Measurements from ENCODE around the gene ADGRG3. TPM values are rescaled to one million over a fixed set of nuclear protein-coding genes. Genes with fewer than 3 reads are reported as not detected.
"Not testable (repeated sequence)": the region's sequence is repeated elsewhere in the genome, so short reads cannot be mapped to it uniquely, and the experiment has no call there.

Gene ADGRG3
- polyA plus RNA-seq, 4 donors = 0.23 to 0.32 (median 0.29) TPM; not detected in 1

DNA sequence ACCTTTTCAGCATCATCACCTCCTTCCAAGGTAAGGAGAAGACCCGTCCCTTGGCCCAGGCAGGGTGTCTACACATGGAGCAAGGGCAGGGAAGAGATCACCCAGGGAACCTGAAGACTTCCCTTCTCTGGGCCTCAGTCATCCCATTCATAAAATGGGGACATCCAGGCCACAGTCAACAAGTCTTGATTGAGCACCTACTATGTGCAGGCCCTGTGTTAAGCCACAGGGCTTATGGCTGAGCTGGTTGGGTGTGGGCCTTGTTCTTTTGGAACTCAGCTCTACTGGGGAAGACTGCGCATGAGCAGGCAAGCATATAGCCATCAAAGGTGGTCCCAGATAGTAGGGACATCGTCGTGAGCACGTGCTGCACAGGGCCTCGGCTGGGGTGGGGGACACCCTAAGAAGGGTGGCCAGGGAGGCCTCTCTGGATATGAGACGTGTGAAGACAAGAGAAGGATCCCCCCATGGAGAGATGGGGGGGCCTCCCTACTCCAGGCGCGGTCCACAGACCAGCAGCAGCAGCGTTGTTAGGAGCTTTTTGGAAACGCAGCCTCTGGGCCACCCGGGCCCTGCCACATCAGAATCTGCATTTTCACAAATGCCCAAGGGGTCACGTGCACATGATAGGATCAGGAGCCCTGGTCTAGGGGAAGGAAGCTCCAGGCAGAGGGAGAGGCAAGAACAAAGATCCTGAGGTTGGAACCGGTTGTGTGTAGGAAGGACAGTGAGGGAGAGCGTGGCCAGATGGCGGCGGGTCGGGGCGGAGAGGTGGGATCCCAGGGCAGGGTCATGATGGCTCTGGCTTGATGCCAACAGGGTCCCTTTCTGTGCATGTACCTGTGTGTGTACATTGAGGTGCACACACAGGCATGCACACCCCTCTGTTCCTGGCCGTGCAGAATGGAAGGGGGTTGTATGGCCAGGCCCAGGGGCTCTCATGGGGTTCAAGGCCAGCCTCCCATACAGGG, 5.9 kb upstream of the ADGRG3 start:
- no peak for DNase-seq (ENCODE audit: low read depth in 4 of 4, low spot score in 2 of 4)

DNA sequence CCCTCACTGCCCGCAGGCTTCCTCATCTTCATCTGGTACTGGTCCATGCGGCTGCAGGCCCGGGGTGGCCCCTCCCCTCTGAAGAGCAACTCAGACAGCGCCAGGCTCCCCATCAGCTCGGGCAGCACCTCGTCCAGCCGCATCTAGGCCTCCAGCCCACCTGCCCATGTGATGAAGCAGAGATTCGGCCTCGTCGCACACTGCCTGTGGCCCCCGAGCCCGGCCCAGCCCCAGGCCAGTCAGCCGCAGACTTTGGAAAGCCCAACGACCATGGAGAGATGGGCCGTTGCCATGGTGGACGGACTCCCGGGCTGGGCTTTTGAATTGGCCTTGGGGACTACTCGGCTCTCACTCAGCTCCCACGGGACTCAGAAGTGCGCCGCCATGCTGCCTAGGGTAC, 4.7 kb upstream of the ADGRG3 start:
- no peak for DNase-seq (ENCODE audit: low read depth in 4 of 4, low spot score in 2 of 4)

DNA sequence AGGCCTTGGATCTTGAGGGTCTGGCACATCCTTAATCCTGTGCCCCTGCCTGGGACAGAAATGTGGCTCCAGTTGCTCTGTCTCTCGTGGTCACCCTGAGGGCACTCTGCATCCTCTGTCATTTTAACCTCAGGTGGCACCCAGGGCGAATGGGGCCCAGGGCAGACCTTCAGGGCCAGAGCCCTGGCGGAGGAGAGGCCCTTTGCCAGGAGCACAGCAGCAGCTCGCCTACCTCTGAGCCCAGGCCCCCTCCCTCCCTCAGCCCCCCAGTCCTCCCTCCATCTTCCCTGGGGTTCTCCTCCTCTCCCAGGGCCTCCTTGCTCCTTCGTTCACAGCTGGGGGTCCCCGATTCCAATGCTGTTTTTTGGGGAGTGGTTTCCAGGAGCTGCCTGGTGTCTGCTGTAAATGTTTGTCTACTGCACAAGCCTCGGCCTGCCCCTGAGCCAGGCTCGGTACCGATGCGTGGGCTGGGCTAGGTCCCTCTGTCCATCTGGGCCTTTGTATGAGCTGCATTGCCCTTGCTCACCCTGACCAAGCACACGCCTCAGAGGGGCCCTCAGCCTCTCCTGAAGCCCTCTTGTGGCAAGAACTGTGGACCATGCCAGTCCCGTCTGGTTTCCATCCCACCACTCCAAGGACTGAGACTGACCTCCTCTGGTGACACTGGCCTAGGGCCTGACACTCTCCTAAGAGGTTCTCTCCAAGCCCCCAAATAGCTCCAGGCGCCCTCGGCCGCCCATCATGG, 4.0 kb upstream of the ADGRG3 start:
- DNase-seq (ENCODE audit: low read depth in 4 of 4, low spot score in 2 of 4) = no peak

DNA sequence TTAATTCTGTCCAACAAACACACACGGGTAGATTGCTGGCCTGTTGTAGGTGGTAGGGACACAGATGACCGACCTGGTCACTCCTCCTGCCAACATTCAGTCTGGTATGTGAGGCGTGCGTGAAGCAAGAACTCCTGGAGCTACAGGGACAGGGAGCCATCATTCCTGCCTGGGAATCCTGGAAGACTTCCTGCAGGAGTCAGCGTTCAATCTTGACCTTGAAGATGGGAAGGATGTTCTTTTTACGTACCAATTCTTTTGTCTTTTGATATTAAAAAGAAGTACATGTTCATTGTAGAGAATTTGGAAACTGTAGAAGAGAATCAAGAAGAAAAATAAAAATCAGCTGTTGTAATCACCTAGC, 3.5 kb upstream of the ADGRG3 start:
- no peak for DNase-seq (ENCODE audit: low read depth in 4 of 4, low spot score in 2 of 4)

DNA sequence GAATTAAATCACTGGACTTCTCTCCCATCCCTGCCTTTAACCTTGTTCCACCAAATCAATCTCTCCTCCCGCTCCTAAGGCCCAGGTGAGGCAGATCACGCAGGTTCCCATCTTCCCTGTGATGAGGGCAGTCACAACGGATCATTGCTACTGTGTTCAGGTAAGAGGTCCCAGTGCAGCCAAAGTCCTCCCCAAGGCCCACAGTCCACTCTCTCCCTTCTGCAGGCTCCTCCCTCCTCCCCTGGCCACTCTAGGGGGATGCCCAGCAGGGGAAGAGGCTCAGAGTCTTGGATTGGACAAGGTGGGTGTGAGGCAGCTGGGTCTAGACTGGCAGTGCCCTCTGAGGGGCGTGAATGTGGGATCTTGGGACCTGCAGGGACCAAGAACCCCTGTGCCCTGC, 2.6 kb upstream of the ADGRG3 start:
- no peak for DNase-seq (ENCODE audit: low read depth in 4 of 4, low spot score in 2 of 4)

DNA sequence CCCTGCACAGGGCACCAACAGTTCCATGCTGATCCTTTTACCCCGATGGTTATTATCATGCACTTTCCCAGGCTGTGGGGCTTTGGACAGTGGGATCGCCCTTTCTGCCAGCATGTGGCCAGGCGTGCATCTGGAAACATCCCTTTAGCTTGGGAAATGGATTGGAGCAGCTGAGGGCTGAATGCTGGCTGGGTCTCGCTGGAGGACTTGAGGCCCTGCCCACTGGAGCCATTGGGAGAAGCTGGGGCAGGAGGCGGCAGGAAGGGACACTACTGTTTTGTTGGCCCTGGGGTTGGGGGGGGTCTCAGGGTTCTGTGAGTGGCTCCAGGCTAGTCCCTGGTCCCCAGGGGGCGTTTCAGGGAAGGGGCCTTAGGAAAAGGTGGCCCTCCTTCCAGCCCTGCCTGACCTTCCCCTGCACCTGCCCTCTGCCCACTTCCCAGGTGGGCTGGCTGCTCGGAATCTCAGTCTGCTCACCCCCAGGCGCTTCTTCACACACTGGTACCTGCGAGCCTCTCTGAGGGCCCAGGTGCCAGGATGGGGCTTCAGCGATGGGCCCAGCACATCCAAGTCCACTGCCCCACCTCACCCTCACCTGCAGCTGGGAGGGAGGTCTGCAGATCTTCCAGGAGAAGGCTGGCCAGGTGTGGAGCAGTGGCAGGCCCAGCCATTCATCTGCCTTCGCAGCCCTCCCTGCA, 1.6 kb upstream of the ADGRG3 start:
- no peak for DNase-seq (ENCODE audit: low read depth in 4 of 4, low spot score in 2 of 4)

DNA sequence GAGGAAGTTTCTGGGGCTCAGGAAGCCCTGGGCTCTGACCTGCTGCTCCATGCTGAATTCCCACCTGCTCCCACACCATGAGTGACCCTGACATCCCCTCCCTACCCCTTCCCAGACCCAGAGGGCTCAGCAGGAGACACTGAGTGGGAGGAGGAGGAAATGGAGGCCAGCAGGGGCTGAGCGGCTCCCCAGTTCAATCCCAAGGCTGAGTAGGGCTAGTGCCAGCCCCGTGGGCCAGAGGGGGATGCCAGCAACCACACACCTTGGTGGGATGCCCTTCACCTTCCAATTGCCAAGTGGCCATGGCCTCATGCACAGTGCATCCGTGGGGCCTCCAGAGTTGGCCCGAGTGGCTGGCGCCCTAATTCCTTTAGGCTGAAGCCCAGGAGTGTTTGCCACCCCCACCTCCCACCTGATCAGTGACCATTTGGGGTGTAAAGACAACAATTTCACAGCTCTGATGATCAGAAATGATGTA, 1.0 kb upstream of the ADGRG3 start:
- DNase-seq (ENCODE audit: low read depth in 4 of 4, low spot score in 2 of 4) = no peak

DNA sequence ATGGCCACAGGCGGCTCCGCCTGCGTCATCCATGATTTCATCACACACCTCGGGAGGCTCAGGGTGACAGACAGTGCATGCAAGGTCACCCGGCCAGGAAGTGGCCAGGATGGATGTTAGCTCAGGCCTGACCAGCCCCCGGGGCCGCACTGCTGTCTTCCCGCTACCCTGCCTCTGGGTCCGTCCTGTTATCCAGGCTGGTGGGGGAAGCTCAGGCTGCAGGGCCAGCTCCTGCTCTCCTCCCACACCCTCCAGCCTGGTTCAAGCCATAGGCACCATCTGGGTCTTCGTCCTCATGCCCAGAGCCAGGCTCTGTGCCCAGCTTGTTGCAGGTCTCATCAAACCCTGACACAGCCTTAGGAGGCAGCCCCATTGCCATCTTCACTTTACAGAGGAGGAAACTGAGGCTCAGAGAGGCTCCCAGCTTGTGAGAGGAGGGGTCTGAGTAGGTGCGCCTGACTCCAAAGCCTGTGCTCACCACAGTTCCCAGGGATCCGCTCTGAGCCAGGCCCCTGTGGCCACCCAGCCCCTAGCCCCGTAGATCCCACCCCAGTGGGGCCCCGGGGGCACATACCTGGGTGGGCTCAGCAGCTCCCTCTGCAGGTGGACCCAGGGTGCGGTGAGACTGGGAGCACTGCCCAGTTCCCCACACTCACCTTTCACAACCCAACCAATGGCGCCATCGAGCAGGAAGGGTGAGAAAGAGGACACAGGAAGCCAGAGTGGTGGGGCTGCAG, 412 bp upstream of the ADGRG3 start:
- no peak for DNase-seq (ENCODE audit: low read depth in 4 of 4, low spot score in 2 of 4)

DNA sequence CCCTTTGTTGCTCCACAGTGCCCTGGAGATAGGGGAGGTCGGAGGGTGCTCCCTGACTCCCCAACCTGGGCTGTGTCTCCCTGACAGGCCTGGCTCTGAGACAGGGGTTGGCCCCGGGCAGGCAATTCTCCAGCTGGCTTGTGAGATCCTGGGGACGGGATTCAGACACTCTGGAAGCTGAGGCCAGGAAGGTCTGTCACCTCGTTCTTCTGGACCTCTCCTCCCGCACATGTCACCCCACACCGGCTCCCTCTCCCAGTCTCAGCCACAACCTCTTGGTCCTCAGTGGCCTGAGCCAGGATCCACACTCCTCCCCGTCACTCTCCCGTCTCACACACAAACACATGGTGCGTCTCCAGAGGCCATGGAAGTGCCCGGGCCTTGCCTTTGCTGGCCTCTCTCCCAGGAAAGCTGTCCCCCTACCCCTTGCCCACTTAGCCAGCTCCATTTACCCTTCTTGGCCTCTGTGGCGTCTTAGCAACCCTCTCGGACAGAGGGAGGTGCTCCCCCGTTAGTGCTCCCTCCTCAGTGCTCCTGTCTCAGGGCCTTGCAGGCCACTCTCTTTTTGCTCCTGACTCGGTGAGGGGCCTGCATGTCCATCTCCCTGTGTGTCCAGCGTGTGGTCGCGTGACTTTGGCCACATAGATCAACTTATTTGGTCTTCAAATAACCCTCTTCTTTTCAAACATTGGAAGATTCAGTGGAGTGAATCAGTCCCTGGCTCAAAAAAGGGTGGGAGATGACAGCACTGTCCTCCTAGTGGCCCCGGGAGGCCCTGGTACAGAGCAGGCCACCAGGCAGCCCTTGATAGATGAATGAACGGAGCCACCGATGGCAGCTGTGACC, 747 bp downstream of the ADGRG3 start:
- no peak for DNase-seq (ENCODE audit: low read depth in 4 of 4, low spot score in 2 of 4)

DNA sequence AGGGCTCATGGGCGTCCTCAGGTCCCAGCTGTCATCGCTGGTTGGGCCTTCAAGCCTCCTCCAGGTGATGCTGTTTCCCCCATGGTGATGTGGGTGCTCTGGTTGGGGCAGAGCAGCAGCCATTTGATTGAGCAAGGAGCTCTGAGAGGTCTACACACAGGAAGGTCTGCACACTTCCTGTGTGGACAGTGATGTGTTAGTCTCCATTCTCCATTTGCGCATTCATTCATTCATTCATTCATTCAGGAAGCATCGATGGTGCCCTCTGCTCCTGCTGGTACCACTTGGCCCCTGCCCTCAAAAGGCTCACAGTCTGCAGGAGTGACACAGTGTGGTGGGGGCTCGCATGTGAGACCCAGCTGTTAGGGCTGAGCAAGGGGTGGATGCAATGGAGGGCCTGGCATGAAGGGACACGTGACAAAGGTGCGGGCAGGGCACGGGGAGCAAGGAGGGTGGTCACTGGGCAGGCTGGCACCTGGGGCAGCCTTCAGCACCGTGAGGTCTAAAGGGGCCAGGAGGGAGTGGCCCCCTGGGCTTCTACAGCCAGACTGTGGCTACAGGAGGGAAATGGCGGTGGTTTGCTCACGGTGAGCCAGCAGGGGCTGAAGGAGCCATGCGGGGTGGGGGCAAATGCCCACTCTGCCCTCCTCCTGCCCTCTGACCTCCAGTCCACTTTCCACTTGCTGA, 1.5 kb downstream of the ADGRG3 start:
- no peak for DNase-seq (ENCODE audit: low read depth in 4 of 4, low spot score in 2 of 4)

DNA sequence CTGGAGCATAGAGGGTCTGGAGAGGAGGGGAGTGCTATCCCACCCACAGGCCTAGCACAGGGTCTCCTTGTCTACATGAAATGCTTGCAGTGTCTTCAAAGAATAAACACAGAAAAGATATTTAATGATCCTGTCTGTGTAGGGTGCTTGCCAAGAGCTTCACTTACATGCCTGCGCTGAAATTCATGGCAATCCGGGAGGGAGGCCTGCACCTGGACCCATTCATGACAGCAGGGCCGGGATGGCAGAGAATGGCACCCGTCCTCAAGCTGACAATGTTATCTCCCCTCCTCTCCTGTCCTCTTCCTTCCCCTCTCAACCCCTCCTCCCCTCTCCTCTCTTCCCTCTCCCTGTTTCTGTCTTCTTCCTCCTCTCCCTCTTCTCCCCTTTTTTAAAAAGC, 2.1 kb downstream of the ADGRG3 start:
- no peak for DNase-seq (ENCODE audit: low read depth in 4 of 4, low spot score in 2 of 4)

DNA sequence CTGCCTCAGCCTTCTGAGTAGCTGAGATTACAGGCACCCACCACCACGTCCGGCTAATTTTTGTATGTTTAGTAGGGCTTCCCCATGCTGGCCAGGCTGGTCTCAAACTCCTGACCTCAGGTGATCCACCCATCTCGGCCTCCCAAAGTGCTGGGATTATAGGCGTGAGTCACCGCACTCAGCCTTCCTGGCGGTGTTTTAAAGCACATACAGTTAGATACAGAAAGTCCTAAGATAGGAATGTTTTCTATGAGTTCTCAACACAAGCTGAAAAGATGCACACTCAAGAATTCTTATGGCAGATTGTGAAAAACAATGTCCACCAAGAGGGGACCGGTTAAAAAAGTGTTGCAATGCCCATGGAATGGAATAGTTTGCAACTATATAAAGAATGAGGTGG, 3.3 kb downstream of the ADGRG3 start:
- DNase-seq (ENCODE audit: low read depth in 4 of 4, low spot score in 2 of 4) = not testable (repeated sequence)

DNA sequence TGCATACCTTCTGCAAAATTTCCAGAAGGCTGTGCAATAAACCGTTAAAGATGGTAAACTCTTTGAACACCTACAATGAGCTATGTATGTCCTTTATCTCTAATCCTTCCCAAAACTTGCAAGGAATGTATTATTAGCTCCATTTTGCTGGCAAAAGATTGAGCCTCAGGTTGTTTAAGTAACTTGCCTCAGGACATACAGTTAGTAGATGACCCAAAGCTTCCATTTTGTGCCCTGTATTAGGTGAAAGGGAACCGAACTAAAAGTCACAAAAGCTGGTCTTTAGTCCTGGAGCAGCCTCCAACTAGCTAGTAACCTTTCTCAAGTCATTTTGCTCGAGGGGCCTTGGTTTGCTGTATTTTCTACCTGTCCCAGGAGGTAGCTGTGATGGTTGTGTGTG, 4.3 kb downstream of the ADGRG3 start:
- DNase-seq (ENCODE audit: low read depth in 4 of 4, low spot score in 2 of 4) = no peak

DNA sequence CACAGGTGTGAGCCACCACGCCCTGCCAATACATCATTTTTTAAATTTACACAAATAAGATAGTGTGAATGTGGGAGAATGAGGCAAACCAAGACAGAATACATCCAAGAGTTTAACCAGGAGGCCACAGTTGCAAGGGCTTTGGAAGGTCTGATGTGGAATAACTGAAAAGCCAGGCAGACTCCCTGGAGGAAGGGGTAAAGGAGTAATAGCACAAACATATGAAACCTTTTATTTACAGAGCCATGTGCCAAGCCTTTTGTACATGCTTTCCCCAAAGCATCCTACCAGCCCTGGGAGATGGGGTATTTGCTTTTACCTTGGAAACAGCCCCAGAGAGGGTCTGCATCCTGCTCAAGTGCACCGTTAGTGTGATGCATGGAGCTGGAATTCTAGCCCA, 4.7 kb downstream of the ADGRG3 start:
- no peak for DNase-seq (ENCODE audit: low read depth in 4 of 4, low spot score in 2 of 4)

DNA sequence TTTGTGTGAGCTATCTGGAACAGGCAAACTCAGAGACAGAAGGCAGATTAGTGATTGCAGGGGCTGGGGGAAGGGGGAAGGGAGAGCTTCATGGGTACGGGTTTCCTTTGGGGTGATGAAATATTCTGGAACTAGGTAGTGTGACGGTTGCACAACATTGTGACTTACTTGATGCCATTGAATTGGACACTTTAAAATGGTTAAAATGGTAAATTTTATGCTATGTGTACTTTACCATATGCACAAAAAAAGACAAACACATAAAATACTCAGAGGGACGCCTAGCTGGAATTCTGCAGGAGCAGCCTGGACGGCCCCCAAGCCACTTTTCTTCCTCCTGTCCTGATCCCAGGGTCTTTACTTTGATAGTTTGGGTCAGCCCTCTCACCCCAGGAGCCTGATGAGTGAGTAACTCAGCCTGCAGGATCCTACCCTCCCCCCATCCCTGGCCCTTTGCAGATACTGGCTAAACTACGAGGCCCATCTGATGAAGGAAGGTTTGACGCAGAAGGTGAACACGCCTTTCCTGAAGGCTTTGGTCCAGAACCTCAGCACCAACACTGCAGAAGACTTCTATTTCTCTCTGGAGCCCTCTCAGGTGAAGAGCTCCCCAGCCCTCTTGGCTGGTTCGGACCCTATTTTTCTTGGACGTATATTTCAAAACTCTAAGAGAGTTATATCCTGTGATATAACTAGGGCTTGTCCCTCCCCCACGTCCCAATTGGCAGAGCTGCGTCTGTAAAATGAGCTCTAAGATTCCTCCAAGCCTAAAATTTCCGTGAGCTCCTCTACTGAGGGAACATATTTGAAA, 7.8 kb downstream of the ADGRG3 start:
- DNase-seq (ENCODE audit: low read depth in 4 of 4, low spot score in 2 of 4) = no peak

DNA sequence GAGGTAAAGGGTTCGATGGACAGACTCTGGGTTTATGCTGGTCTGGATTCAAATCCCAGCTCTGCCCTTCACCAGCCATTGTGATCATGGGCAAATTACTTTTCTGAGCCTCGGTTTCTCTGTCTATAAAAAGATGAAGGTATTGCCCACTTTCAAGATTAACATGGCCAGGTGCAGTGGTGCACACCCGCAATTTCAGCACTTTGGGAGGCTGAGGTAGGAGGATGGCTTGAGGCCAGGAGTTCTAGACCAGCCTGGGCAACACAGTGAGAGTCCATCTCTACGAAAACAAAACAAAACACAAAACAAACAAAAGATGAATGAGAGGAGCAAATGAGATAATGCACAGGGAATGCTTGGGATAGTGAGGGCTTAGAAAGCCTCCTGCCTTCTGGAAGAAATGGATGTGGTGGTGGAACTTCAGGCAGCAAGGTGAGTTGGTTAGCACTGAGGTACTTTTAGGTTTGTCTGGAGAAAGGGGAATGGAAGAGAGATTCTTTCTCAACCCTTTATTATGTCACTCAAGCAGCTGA, 8.5 kb downstream of the ADGRG3 start:
- no peak for DNase-seq (ENCODE audit: low read depth in 4 of 4, low spot score in 2 of 4)

DNA sequence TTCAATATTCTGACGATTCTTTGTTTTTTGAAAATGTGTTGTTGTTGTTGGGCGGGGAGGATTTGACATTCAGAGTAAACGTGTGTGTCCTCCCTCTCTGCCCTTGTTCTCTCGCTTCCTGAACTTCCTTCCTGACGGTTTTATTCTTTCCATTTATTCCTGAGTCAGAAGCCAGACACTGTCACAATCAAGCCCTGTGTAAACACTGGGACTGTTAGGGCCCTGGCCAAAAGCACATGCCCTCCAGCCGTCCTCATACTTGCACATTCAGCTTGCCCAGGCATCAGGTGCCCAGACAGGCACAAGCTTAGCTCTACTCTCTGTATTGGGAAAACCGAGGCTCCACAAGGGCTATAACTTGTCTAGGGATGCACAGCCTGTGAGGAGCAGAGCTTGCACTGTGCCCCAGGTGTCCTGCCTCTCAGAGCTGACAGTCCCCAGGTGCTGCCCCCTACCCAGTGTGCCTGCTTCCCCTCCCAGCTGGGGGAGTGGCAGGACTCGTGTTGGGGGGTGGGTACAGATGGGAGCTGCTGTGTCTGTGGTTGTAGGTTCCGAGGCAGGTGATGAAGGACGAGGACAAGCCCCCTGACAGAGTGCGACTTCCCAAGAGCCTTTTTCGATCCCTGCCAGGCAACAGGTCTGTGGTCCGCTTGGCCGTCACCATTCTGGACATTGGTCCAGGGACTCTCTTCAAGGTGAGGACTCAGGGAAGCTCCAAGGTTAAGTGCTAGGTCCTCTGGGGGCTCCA, 9.7 kb downstream of the ADGRG3 start:
- DNase-seq (ENCODE audit: low read depth in 4 of 4, low spot score in 2 of 4) = no peak
